ENCODE data around the gene USP35. TPM values are rescaled to one million over a fixed set of nuclear protein-coding genes. Genes with fewer than 3 reads are reported as not detected.

Gene USP35
- total RNA-seq, 1 donor from 2014 or later, result 6.6 TPM

DNA sequence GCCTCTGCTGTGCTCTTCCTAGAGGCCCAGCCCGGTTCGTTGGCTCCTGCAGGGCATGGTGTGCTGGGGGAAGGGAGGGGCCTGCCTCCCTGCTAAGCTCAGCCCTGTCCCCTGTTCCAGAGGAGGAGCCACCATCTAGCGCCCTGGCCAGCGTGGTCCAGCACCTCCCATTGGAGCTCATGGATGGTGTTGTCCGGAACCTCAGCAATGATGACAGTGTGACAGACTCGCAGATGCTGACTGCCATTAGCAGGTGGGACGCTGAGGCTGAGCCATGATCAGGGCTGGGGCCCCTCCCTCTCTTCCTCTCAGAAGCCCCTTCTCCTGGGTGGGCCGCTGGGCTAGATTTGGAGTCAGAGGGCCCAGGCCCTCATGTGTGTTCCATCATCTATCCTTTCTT lies 9.1 kb downstream of the USP35 start:
- DNase-seq (ENCODE audit: low read depth), result no peak
- TF ChIP-seq, protein P1, sequence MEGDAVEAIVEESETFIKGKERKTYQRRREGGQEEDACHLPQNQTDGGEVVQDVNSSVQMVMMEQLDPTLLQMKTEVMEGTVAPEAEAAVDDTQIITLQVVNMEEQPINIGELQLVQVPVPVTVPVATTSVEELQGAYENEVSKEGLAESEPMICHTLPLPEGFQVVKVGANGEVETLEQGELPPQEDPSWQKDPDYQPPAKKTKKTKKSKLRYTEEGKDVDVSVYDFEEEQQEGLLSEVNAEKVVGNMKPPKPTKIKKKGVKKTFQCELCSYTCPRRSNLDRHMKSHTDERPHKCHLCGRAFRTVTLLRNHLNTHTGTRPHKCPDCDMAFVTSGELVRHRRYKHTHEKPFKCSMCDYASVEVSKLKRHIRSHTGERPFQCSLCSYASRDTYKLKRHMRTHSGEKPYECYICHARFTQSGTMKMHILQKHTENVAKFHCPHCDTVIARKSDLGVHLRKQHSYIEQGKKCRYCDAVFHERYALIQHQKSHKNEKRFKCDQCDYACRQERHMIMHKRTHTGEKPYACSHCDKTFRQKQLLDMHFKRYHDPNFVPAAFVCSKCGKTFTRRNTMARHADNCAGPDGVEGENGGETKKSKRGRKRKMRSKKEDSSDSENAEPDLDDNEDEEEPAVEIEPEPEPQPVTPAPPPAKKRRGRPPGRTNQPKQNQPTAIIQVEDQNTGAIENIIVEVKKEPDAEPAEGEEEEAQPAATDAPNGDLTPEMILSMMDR (IDR thresholded peaks at IDR 0.05; ENCODE audit: insufficient read depth, low read length, poor library complexity, severe bottlenecking), result no peak
- H3K27me3 ChIP-seq (ENCODE audit: control insufficient read depth, insufficient read depth, low read length), result peaks cover 5% of the 10 kb centered on the region
- no peak overlapping the region for H3K4me3 ChIP-seq (ENCODE audit: low read depth, low read length)
- H3K36me3 ChIP-seq (ENCODE audit: control insufficient read depth, insufficient read depth, low read length), result no peaks in the 10 kb centered on the region

DNA sequence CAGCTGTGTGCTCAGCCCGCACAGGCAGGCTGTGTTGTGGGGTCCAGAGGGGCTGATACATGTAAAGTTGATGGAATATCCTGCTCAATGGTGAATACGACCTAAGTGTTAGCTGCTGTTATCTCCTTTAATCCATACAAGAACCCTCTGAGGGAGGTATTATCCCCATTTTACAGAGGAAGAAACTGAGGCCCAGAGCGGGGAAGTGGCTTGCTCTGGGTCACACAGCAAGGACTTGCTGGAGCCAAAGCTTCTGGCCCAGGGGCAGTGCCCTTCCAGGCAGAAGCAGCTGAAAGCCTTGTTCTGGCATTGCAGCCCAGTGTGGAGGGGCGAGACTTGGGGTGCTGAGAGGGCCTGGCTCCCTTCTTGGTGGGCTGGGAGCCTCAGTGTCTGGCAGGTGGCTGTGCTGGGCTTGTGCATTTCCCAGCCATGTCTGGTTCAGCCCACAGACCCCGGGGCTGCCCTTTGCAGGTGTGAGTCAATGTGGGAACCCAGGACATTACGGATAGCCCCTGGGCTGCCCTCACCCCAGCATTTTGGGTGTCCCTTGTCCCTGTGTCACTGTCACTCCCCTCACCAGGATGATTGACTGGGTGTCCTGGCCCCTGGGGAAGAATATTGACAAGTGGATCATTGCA lies 10.4 kb downstream of the USP35 start:
- TF ChIP-seq, protein P1 (IDR thresholded peaks at IDR 0.05; ENCODE audit: insufficient read depth, low read length, poor library complexity, severe bottlenecking), result no peak
- peaks cover 5% of the 10 kb centered on the region for H3K27me3 ChIP-seq (ENCODE audit: control insufficient read depth, insufficient read depth, low read length)
- H3K4me3 ChIP-seq (ENCODE audit: low read depth, low read length), result no peak overlapping the region
- no peak for DNase-seq (ENCODE audit: low read depth)
- no peaks in the 10 kb centered on the region for H3K36me3 ChIP-seq (ENCODE audit: control insufficient read depth, insufficient read depth, low read length)

DNA sequence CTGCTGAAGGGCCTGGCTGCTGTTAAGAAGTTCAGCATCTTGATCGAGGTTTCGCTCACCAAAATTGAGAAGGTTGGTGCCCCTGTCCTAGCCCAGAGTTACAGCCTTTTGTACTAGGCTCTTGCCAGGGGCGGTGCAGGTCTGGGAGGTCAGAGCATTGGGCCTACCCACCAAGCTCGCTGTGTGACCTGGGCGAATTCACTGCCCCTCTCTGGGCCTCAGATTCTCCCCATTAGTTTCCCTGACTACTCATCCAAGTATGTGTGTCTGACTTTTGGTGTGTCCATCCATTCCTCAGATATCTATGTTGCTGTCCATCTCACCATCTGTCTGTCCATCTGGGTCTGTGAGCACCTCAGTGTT lies 10.9 kb downstream of the USP35 start:
- Histone ChIP-seq H3K36me3 (ENCODE audit: control insufficient read depth, insufficient read depth, low read length) (no peaks in the 10 kb centered on the region), H3K27me3 (ENCODE audit: control insufficient read depth, insufficient read depth, low read length) (peaks cover 5% of the 10 kb centered on the region), H3K4me3 (ENCODE audit: low read depth, low read length) (no peak overlapping the region)
- no peak for DNase-seq (ENCODE audit: low read depth)
- TF ChIP-seq, protein P1 (IDR thresholded peaks at IDR 0.05; ENCODE audit: insufficient read depth, low read length, poor library complexity, severe bottlenecking), result no peak

DNA sequence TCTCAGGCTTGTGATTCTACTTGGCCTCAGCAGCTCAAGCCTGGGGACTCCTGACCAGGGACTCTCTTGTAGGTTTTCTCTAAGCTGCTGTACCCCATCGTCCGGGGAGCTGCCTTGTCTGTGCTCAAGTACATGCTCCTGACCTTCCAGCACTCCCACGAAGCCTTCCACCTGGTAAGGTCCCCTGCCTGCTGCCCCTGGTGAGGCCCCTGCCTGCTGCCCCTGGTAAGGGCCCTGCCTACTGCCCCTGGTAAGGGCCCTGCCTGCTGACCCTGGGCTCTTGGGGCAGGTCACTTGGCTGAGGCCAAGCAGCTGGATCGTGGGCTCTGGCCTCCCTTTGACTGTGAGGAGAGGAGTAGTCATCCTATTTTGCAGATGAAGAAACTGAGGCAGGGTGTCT lies 11.3 kb downstream of the USP35 start:
- H3K36me3 ChIP-seq (ENCODE audit: control insufficient read depth, insufficient read depth, low read length), result no peaks in the 10 kb centered on the region
- peaks cover 5% of the 10 kb centered on the region for H3K27me3 ChIP-seq (ENCODE audit: control insufficient read depth, insufficient read depth, low read length)
- H3K4me3 ChIP-seq (ENCODE audit: low read depth, low read length), result no peak overlapping the region
- TF ChIP-seq, protein P1 (IDR thresholded peaks at IDR 0.05; ENCODE audit: insufficient read depth, low read length, poor library complexity, severe bottlenecking), result no peak
- DNase-seq (ENCODE audit: low read depth), result no peak

DNA sequence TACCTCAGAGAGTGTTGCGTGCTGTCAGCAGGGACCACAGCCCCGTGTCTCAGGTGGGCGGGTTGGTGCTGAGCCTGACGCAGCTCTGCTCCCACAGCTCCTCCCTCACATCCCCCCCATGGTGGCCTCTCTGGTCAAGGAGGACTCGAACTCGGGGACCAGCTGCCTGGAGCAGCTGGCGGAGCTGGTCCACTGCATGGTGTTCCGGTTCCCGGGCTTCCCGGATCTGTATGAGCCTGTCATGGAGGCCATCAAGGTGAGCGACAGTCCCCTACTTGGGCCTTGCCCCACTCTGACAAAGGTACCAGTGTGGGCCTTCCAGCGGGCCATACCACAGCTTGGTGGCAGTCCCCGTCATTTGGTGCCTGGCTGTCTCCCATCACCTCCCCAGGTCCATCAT lies 11.8 kb downstream of the USP35 start:
- Histone ChIP-seq H3K36me3 (ENCODE audit: control insufficient read depth, insufficient read depth, low read length) (no peaks in the 10 kb centered on the region), H3K4me3 (ENCODE audit: low read depth, low read length) (no peak overlapping the region), H3K27me3 (ENCODE audit: control insufficient read depth, insufficient read depth, low read length) (peaks cover 5% of the 10 kb centered on the region)
- TF ChIP-seq, protein P1 (IDR thresholded peaks at IDR 0.05; ENCODE audit: insufficient read depth, low read length, poor library complexity, severe bottlenecking), result no peak
- DNase-seq (ENCODE audit: low read depth), result no peak

Measured in kidney epithelial cell (primary cell).